Uterus (tissue), 4 donors: ENCODE measurements around the gene ARHGAP44. TPM values are rescaled to one million over a fixed set of nuclear protein-coding genes. Genes with fewer than 3 reads are reported as not detected.

Source experiments
- DNase-seq, 2 donors: peaks; one replicate each; pipeline ENCODE4 v3.0.0-alpha.2; 2019 to 2020
- H3K27ac ChIP-seq, 2 donors: fragments of 200-600 bp; sonication (generic); 1 replicate in 1 of 2; 2 replicates in 1 of 2; pipeline ENCODE4 v1.5.1; 2016 to 2018
- H3K27me3 ChIP-seq, 2 donors: fragments of 200-600 bp; sonication (generic); one replicate each; pipeline ENCODE4 v1.5.1; 2018 to 2019; ENCODE audit warnings: control low read depth in 1 of 2
- H3K36me3 ChIP-seq, 2 donors: fragments of 200-600 bp; sonication (generic); one replicate each; pipeline ENCODE4 v1.5.1; 2019; ENCODE audit warnings: control low read depth in 1 of 2
- H3K4me1 ChIP-seq, 2 donors: fragments of 200-600 bp; sonication (generic); one replicate each; pipeline ENCODE4 v1.5.1; 2018 to 2019; ENCODE audit warnings: control low read depth in 1 of 2
- H3K4me3 ChIP-seq, 2 donors: fragments of 200-600 bp; sonication (generic); 1 replicate in 1 of 2; 2 replicates in 1 of 2; pipeline ENCODE4 v1.5.1; 2018 to 2019; ENCODE audit warnings: mild to moderate bottlenecking in 1 of 2
- H3K9me3 ChIP-seq, 2 donors: fragments of 200-600 bp; sonication (generic); one replicate each; pipeline ENCODE4 v1.5.1; 2019; ENCODE audit warnings: control low read depth in 1 of 2
- CTCF ChIP-seq, 4 experiments: fragments of 200-600 bp in 2 of 4; fragments of 450-650 bp in 2 of 4; sonication (generic) in 2 of 4; IDR thresholded peaks; one replicate each; pipeline ENCODE4 v1.5.1; 2016 to 2019; ENCODE audit warnings: antibody characterized with exemption in 4 of 4, mild to moderate bottlenecking in 2 of 4, moderate library complexity in 1 of 4
- POLR2A ChIP-seq, 2 donors: fragments of 450-650 bp; IDR thresholded peaks; one replicate each; pipeline ENCODE4 v1.6.1; 2016; ENCODE audit warnings: antibody characterized with exemption in 2 of 2, mild to moderate bottlenecking in 1 of 2, moderate library complexity in 1 of 2
- intact Hi-C: fragments of 100-400 bp; cut with DNase I; formaldehyde crosslinking; loops from one replicate; pipeline ENCODE4 v1.15.1; 2023; ENCODE audit warnings: low total_unique reads
- total RNA-seq, 4 donors: library from RNA; depleted of rRNA in 3 of 4; stranded (reverse); fragments of >200 nt in 3 of 4; gene quantifications; one replicate each; pipeline versions ENCODE4 v1.1.0 to v1.2.4, GENCODE V29; 2014 to 2023
- donor health status: DM: yes; HTN: yes; CAD: no.

The ARHGAP44 gene
- total RNA-seq, 4 donors from 2014 or later: 2.6 to 19.1 (median 13.2) TPM

- intact Hi-C loops: no loop called here
- no peak overlapping the region for H3K4me3 ChIP-seq
- TF ChIP-seq POLR2A (IDR thresholded peaks at IDR 0.05) (no peak), CTCF (IDR thresholded peaks at IDR 0.05) (no peak)
- no peaks in the 10 kb centered on the region for H3K4me1 ChIP-seq
- H3K36me3 ChIP-seq: no peaks in the 10 kb centered on the region
- H3K27me3 ChIP-seq: no peaks in the 10 kb centered on the region
- no peak overlapping the region for H3K27ac ChIP-seq
- no peak for DNase-seq
- no peaks in the 10 kb centered on the region for H3K9me3 ChIP-seq
Measured at GRCh38 chr17:12994341-12995074, 205.2 kb downstream of the ARHGAP44 start.

GRCh38 chr17:12995106-12995895 lies 206.0 kb downstream of the ARHGAP44 start:
- TF ChIP-seq CTCF (IDR thresholded peaks at IDR 0.05) (no peak), POLR2A (IDR thresholded peaks at IDR 0.05) (no peak)
- Histone ChIP-seq H3K9me3 (no peaks in the 10 kb centered on the region), H3K4me3 (no peak overlapping the region), H3K36me3 (no peaks in the 10 kb centered on the region), H3K27ac (no peak overlapping the region), H3K4me1 (no peaks in the 10 kb centered on the region), H3K27me3 (no peaks in the 10 kb centered on the region)
- DNase-seq: no peak
- intact Hi-C loops: no loop called here

GRCh38 chr17:12995896-12996295 lies 206.6 kb downstream of the ARHGAP44 start:
- H3K4me3 ChIP-seq: no peak overlapping the region
- intact Hi-C loops: no loop called here
- H3K36me3 ChIP-seq: no peaks in the 10 kb centered on the region
- H3K9me3 ChIP-seq: no peaks in the 10 kb centered on the region
- H3K27ac ChIP-seq: no peak overlapping the region
- no peaks in the 10 kb centered on the region for H3K4me1 ChIP-seq
- no peak for TF ChIP-seq CTCF (IDR thresholded peaks at IDR 0.05)
- no peak for TF ChIP-seq POLR2A (IDR thresholded peaks at IDR 0.05)
- DNase-seq: no peak
- no peaks in the 10 kb centered on the region for H3K27me3 ChIP-seq

- no peak overlapping the region for H3K4me3 ChIP-seq
- TF ChIP-seq CTCF (IDR thresholded peaks at IDR 0.05) (no peak), POLR2A (IDR thresholded peaks at IDR 0.05) (no peak)
- no peaks in the 10 kb centered on the region for H3K27me3 ChIP-seq
- intact Hi-C loops: no loop called here
- H3K4me1 ChIP-seq: no peaks in the 10 kb centered on the region
- no peaks in the 10 kb centered on the region for H3K9me3 ChIP-seq
- H3K36me3 ChIP-seq: no peaks in the 10 kb centered on the region
- no peak for DNase-seq
- no peak overlapping the region for H3K27ac ChIP-seq
Measured at GRCh38 chr17:12996357-12996756, 207.1 kb downstream of the ARHGAP44 start.

GRCh38 chr17:12996941-12997340 lies 207.6 kb downstream of the ARHGAP44 start:
- DNase-seq: no peak
- intact Hi-C loops: no loop called here
- Histone ChIP-seq H3K4me3 (no peak overlapping the region), H3K27me3 (no peaks in the 10 kb centered on the region), H3K4me1 (no peaks in the 10 kb centered on the region), H3K9me3 (no peaks in the 10 kb centered on the region), H3K36me3 (no peaks in the 10 kb centered on the region), H3K27ac (no peak overlapping the region)
- TF ChIP-seq CTCF (IDR thresholded peaks at IDR 0.05) (no peak), POLR2A (IDR thresholded peaks at IDR 0.05) (no peak)
